ENCODE data around the gene FAM9C.

Gene FAM9C

GRCh38 chrX:13046141-13046855, 1.9 kb upstream of the FAM9C start:
- no peak for ATAC-seq (replicated peaks)
- Mint-ChIP-seq H3K4me3 (no peak overlapping the region), H3K4me1 (ENCODE audit: low read depth in 2 of 2) (peaks cover 9 to 23% of the 10 kb centered on the region in 2 donors), H3K36me3 (ENCODE audit: insufficient read depth) (no peaks in the 10 kb centered on the region), H3K9me3 (no peaks in the 10 kb centered on the region), H3K27me3 (no peaks in the 10 kb centered on the region), H3K27ac (no peak overlapping the region)
- DNase-seq = no peak

- H3K27ac Mint-ChIP-seq = no peak overlapping the region
- no peaks in the 10 kb centered on the region for H3K9me3 Mint-ChIP-seq
- DNase-seq (no peak), ATAC-seq (replicated peaks) (no peak)
- H3K4me1 Mint-ChIP-seq (ENCODE audit: low read depth in 2 of 2) = peaks cover 3 to 21% of the 10 kb centered on the region in 2 donors
- H3K4me3 Mint-ChIP-seq = no peak overlapping the region
- H3K36me3 Mint-ChIP-seq (ENCODE audit: insufficient read depth) = no peaks in the 10 kb centered on the region
- H3K27me3 Mint-ChIP-seq = no peaks in the 10 kb centered on the region
Observed at GRCh38 chrX:13043938-13044337, 482 bp downstream of the FAM9C start.

DNA sequence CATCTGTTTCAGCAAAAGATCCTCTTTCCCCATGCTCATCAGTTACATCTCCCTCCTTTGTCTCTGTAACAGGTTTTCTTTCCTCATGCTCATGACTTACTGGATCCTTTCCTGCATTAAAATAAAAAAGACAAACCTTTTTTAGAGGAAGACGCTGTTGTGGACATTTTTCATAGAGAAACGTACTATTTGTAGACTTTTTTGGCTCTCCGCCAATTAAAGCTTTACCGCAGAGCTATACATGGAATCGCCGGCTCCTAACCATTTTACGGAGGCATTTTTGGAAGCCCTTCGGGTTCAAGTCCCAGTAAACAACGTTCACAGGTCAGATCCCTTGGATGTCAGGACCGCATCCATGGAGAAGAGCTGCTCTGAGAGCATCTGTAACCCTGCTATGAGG, 1.3 kb downstream of the FAM9C start:
- DNase-seq = no peak
- ATAC-seq (replicated peaks) = no peak
- no peaks in the 10 kb centered on the region for H3K9me3 Mint-ChIP-seq
- no peak overlapping the region for H3K27ac Mint-ChIP-seq
- peaks cover 3 to 14% of the 10 kb centered on the region in 2 donors for H3K4me1 Mint-ChIP-seq (ENCODE audit: low read depth in 2 of 2)
- H3K36me3 Mint-ChIP-seq (ENCODE audit: insufficient read depth) = no peaks in the 10 kb centered on the region
- H3K27me3 Mint-ChIP-seq = no peaks in the 10 kb centered on the region
- H3K4me3 Mint-ChIP-seq = no peak overlapping the region

DNA sequence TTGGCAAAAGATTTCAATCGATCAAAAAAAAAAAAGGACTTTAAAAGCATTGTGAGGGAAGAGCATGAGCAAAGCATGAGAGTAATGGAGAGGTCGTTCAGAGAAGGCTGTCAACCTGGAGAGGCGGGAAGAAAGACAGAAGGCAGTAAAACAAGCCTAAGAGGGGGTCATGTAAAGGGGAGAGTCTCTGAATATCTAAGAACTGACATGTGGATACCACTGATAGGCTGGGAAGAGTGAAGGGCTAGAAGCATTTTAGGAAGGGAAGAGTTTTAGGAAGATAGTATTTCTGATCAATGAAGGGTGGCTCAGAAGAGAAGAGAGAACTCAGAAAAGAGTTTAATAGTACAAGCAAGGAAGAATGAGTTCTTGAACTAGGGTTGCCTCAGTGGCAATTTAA, 7.5 kb downstream of the FAM9C start:
- DNase-seq (no peak), ATAC-seq (replicated peaks) (no peak)
- Mint-ChIP-seq H3K9me3 (no peaks in the 10 kb centered on the region), H3K4me1 (ENCODE audit: low read depth in 2 of 2) (peaks cover 0 to 10% of the 10 kb centered on the region in 2 donors), H3K4me3 (no peak overlapping the region), H3K27ac (no peak overlapping the region), H3K27me3 (no peaks in the 10 kb centered on the region), H3K36me3 (ENCODE audit: insufficient read depth) (no peaks in the 10 kb centered on the region)

- no peak for ATAC-seq (replicated peaks)
- no peak for DNase-seq
- Mint-ChIP-seq H3K4me3 (no peak overlapping the region), H3K27me3 (no peaks in the 10 kb centered on the region), H3K36me3 (ENCODE audit: insufficient read depth) (peaks cover 4% of the 10 kb centered on the region), H3K9me3 (no peaks in the 10 kb centered on the region), H3K4me1 (ENCODE audit: low read depth in 2 of 2) (peaks cover 11 to 20% of the 10 kb centered on the region in 2 donors), H3K27ac (no peak overlapping the region)
Observed at GRCh38 chrX:13033193-13033592, 11.2 kb downstream of the FAM9C start.

DNA sequence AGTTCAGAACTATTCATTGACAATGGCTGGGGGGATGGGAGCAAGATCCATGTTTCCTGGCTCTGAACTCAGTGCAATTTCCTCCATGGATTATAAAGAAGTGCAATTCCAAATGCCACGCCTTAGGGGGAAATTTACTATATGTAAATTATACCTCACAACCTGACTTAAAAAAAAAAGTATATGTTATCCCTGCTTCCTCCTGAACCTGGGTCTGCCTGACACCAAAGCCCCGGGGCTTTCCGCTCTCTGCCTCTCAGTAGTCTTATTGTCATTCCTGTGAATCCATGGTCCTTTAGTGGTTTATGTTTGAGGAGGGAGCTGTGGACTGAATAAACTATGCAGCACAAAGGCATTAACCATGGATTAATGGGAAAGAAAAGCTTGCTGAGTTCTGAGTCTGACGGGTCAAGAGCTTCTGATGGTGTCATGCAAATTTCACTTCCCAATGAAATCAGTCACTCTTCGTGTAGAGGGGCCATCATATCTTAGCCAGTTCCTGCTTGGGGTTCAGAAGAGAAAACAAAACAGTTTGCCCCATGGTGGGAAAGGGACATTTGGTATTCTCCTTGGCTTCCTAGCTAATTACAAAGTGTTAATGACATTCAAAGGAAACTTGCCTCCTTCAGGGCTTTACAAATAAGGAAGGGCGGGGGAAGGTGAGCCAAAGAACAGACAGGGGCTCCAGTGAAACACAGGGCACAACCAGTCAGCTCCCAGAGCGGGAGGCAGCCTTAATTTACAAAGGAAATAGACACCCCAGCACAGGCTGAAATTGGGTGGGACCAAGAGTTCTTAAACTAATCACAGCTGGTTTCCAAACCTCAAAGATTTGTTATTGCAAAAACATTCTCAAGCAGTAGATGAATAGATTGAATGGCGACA, 14.3 kb downstream of the FAM9C start:
- Mint-ChIP-seq H3K4me3 (peak overlapping the region; percentile 21 to 45), H3K27ac (peak overlapping the region; percentile 46 to 83), H3K4me1 (ENCODE audit: low read depth in 2 of 2) (peaks cover 24 to 49% of the 10 kb centered on the region in 2 donors), H3K27me3 (no peaks in the 10 kb centered on the region), H3K36me3 (ENCODE audit: insufficient read depth) (peaks cover 10% of the 10 kb centered on the region), H3K9me3 (no peaks in the 10 kb centered on the region)
- no peak for DNase-seq
- ATAC-seq (replicated peaks) = no peak

DNA sequence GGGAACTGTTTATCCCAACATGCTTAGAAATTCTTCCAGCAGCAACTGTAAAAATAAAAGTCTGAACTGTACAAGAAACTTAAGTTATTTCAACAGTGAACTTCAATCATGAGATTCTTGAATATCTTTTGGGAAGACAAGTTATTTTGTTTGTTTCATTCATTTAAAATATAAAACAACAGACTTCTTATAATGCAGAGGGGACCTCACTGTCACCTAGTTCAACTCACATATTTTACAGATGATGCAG, 14.9 kb downstream of the FAM9C start:
- ATAC-seq (replicated peaks) = no peak
- peaks cover 28 to 54% of the 10 kb centered on the region in 2 donors for H3K4me1 Mint-ChIP-seq (ENCODE audit: low read depth in 2 of 2)
- no peaks in the 10 kb centered on the region for H3K27me3 Mint-ChIP-seq
- H3K27ac Mint-ChIP-seq = peak overlapping the region in 1 of 2 donors; percentile 83
- no peak for DNase-seq
- H3K36me3 Mint-ChIP-seq (ENCODE audit: insufficient read depth) = peaks cover 10% of the 10 kb centered on the region
- no peak overlapping the region for H3K4me3 Mint-ChIP-seq
- no peaks in the 10 kb centered on the region for H3K9me3 Mint-ChIP-seq

- Mint-ChIP-seq H3K4me1 (ENCODE audit: low read depth in 2 of 2) (peaks cover 28 to 54% of the 10 kb centered on the region in 2 donors), H3K9me3 (no peaks in the 10 kb centered on the region), H3K4me3 (no peak overlapping the region), H3K27me3 (no peaks in the 10 kb centered on the region), H3K27ac (peak overlapping the region in 1 of 2 donors; percentile 83), H3K36me3 (ENCODE audit: insufficient read depth) (peaks cover 10% of the 10 kb centered on the region)
- DNase-seq (no peak), ATAC-seq (replicated peaks) (no peak)
Observed at GRCh38 chrX:13028871-13029636, 15.4 kb downstream of the FAM9C start.

DNA sequence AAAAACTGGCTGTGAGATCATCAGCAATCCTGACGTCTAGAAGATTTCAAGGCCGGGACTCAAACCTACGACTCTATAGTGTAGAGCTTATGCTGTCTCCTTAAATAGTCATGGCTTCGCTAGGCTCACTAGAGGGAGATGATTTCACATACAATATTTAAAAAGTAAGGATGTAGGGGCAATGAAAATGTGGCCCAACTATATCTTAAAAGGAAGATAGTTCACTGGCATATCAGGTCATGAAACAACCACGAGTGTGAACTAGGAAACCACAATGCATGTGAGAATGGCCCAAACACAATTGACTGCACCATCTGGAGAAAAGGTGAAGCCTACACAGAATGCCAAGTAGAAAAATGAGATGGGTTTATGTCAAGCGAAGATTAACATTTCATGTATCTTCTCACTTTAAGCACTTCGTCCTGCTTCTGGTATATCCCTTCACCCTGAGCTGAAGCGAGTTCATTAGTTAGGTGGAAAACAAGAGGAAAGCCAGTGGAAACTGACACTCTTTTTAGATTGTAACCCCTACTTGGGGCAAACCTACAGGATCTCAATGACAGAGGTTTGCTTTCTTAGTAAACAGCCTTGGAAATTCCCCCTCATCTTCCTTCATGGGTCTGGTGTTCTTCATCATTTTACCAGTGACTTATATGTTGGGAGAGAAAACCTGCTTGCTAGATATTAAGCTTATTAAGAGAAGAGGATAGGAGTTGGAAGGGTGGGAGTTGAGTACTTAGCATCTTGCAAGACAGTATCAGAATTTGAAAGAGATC, 17.4 kb downstream of the FAM9C start:
- ATAC-seq (replicated peaks) (peak; percentile 73), DNase-seq (no peak)
- Mint-ChIP-seq H3K4me3 (peak overlapping the region; percentile 15 to 69), H3K9me3 (no peaks in the 10 kb centered on the region), H3K27ac (peak overlapping the region; percentile 90 to 98), H3K36me3 (ENCODE audit: insufficient read depth) (peaks cover 10% of the 10 kb centered on the region), H3K27me3 (no peaks in the 10 kb centered on the region), H3K4me1 (ENCODE audit: low read depth in 2 of 2) (peaks cover 32 to 50% of the 10 kb centered on the region in 2 donors)

- Mint-ChIP-seq H3K27me3 (no peaks in the 10 kb centered on the region), H3K4me1 (ENCODE audit: low read depth in 2 of 2) (peaks cover 24 to 40% of the 10 kb centered on the region in 2 donors), H3K4me3 (peak overlapping the region in 1 of 2 donors; percentile 69), H3K27ac (peak overlapping the region; percentile 90 to 98), H3K36me3 (ENCODE audit: insufficient read depth) (peaks cover 6% of the 10 kb centered on the region), H3K9me3 (no peaks in the 10 kb centered on the region)
- DNase-seq (no peak), ATAC-seq (replicated peaks) (no peak)
Observed at GRCh38 chrX:13024986-13025385, 19.4 kb downstream of the FAM9C start.

DNA sequence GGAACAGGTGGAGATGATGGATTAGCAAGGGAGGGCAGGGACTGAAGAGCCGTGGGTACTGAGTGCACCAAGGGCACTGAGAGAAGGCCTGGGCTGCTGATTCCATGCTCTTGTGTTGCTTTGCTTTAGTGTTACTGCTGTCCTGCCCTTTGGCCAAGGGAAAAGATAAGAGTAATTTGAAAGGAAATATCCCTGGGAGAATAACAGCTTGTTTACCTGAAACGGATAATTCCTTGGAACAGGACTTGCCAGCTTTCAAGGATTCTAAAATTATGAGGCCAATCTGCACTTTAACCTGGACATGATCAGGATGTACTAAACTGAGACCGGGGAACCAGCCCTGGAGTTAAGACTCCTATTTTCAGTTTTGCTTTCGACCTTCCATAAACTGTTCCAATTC, 20.4 kb downstream of the FAM9C start:
- no peak for DNase-seq
- Mint-ChIP-seq H3K27ac (no peak overlapping the region), H3K27me3 (no peaks in the 10 kb centered on the region), H3K9me3 (no peaks in the 10 kb centered on the region), H3K36me3 (ENCODE audit: insufficient read depth) (peaks cover 6% of the 10 kb centered on the region), H3K4me1 (ENCODE audit: low read depth in 2 of 2) (peaks cover 21 to 37% of the 10 kb centered on the region in 2 donors), H3K4me3 (no peak overlapping the region)
- no peak for ATAC-seq (replicated peaks)

DNA sequence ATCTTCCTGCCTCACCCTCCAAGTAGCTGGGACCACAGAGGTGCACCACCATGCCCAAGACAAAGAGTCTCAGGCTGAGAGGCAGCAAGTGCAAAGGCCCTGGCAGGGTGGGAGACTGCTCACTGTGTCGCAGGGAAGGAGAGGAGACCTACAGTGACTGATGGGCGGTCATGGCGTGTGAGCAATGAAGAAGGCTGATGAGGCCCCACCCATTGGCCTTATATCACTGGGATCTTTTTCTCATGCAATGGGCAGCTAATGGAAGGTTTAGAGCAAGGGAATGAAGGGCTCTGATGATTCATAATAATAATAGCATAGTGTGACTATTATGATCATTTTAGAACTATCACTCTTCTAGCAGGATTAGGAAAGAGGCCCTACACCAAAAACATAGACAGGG, 20.9 kb downstream of the FAM9C start:
- peaks cover 21 to 37% of the 10 kb centered on the region in 2 donors for H3K4me1 Mint-ChIP-seq (ENCODE audit: low read depth in 2 of 2)
- DNase-seq (no peak), ATAC-seq (replicated peaks) (no peak)
- H3K4me3 Mint-ChIP-seq = no peak overlapping the region
- no peaks in the 10 kb centered on the region for H3K27me3 Mint-ChIP-seq
- peaks cover 6% of the 10 kb centered on the region for H3K36me3 Mint-ChIP-seq (ENCODE audit: insufficient read depth)
- no peaks in the 10 kb centered on the region for H3K9me3 Mint-ChIP-seq
- H3K27ac Mint-ChIP-seq = no peak overlapping the region

DNA sequence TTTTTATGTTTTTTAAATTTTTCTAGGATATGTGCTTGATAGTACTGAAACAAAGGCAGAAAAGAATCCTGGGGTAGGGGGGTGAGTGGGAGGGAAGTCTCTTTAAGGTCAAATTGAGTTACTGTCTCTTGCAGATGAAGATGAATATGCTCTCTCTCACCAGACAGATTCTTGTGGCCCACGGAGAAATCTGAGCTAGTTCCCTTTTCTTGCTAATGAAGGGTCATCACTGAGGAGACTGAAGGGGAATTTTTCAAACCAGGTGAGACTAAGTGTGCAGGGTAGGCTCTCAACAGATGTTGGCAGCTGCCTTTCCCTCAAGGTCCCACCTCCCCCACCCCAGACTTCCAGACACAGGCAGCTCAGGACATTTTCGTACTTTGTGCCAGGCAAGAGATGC, 21.5 kb downstream of the FAM9C start:
- ATAC-seq (replicated peaks) (no peak), DNase-seq (no peak)
- Mint-ChIP-seq H3K36me3 (ENCODE audit: insufficient read depth) (peaks cover 6% of the 10 kb centered on the region), H3K27me3 (no peaks in the 10 kb centered on the region), H3K27ac (no peak overlapping the region), H3K4me3 (no peak overlapping the region), H3K4me1 (ENCODE audit: low read depth in 2 of 2) (peaks cover 21 to 31% of the 10 kb centered on the region in 2 donors), H3K9me3 (no peaks in the 10 kb centered on the region)

Measured in effector memory CD8-positive, alpha-beta T cell (primary cell).